Muscle of arm (tissue), 12 donors: ENCODE measurements around the gene ITGA5. TPM values are rescaled to one million over a fixed set of nuclear protein-coding genes. Genes with fewer than 3 reads are reported as not detected.
"Not testable (repeated sequence)": the region's sequence is repeated elsewhere in the genome, so short reads cannot be mapped to it uniquely, and the experiment has no call there.

Experiments used
- DNase-seq: peaks from one replicate; pipeline ENCODE4 v3.0.0-alpha.2; 2013
- polyA plus RNA-seq, 12 donors: library from polyadenylated mRNA; unstranded; fragments of 120-200 nt; gene quantifications; one replicate each; pipeline ENCODE4 v1.2.1, GENCODE V29; 2013; ENCODE audit not compliant: insufficient read length in 12 of 12

ITGA5 gene
- polyA plus RNA-seq, 12 donors = 94.6 to 117 (median 107) TPM; not detected in 1

DNA sequence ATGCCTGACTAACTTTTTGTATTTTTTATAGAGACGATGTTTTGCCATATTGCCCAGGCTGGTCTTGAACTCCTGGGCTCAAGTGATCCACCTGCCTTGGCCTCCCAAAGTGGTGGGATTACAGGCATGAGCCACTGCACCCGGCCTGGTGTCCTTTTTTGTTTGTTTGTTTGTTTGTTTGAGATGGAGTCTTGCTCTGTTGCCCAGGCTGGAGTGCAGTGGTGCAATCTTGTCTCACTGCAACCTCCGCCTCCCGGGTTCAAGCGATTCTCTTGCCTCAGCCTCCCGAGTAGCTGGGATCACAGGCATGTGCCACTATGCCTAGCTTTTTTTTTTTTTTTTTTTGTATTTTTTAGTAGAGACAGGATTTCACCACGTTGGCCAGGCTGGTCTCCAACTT lies 64.8 kb downstream of the ITGA5 start:
- DNase-seq = not testable (repeated sequence)

DNA sequence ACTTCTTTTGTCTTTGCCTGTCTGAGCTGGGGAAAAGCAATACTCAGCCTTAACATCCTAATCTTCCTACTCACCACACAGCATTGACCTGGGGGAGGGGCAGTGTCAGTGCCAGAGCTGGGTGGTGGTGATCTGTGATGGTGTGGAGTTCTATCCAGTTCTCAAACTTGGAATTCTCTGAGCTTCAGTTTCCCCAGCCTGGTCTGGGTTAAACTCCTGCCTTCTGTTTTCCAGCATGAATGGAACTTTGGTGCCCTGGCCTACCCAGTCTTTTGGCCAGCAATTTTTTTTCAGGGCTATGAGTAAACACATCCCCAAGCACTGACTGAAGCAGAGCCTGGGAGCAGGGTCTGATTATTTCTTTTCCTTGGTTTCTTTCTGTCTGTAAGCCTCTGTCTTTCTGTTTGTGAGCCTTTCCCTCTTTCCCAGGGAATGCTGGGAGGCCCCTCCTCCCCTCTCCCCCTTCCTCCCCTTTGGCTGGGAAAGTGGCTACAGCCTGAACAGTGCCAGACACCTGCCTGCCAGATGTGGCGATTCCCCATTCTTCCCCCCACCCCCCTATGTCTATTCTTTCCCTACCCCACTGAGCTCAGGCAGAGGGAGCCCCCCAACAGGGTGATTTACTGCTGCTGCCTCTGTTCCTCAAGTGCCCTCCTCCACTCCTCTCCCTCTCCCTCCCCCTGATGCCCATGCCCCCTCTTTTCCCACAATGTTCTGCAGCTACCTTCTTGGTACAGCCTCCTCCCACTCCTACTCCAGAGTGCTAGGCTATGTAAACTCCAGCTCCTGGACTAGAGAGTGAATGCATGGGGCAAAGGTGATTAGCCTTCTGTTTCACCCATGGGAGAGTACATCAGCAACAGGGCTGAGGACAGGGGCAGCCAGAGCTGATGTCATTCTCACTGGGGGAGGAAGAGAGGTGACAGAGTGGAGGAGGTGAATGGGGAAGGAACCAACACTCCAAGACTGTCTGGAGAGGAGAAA lies 65.9 kb downstream of the ITGA5 start:
- no peak for DNase-seq

DNA sequence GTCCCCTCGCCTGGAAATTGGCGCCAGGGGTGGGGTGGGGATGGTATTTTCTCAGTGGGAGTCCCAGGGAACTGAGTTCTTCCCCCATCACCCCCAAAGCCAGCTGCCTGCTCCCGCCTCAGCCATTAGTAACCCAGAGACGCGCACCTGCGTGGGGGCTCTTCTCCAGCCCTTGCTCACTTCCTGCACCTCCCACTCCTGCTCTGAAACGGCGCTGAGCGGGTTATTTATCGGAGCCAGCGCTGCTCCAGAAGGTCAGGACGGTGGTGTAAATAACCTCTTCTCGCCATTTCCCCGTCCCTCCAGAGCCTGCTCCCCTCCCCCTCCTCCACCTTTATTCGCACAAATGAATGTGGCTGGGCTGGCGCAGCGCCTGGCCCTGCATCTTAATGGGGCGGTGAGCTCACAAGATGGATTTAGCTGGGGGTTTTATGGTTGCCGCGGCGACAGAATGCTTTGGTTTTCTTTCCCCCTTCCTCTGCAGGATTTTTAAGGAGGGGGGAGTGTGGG lies 67.0 kb downstream of the ITGA5 start:
- DNase-seq = no peak

DNA sequence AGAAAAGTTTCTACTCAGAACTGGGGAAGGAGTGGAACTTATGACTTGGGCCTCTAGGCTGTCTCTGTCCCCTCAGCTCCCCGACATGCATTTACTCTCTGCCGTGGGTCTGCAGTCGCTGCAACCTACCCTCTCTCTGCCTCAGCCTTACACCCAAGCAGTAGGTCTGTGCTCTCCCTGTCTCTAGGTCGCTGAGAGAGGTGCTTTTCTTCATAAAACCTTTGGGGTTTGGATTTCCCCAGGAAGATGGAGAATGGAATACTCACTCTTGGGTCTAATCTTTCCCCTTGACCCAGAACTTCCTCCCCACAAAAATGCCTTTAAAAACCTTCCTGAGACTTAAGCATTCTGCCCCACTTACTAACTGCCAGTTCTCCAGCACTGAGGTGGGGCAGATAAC lies 67.7 kb downstream of the ITGA5 start:
- no peak for DNase-seq

DNA sequence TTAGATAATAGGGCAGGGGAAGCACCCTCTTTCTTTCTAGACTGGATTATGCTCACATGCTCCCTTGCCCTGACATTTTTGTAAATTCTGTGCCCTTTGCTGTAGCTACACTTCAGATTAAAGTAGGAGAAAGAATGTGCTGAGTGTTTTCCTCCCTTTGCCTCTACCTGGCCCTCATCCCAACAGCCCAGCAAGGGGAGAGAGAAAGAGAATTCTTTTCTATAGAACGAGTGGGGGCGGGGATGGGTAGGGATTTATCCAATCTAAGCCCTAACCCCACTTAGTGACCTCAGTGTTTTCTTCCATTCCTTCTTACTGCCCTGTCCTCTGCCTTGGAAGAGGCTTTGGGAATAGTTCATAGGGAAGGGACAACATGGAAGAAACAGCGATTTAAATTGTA lies 68.3 kb downstream of the ITGA5 start:
- no peak for DNase-seq

- no peak for DNase-seq
Measured at GRCh38 chr12:54349679-54350078, 69.4 kb downstream of the ITGA5 start.

- no peak for DNase-seq
Measured at GRCh38 chr12:54349036-54349435, 70.0 kb downstream of the ITGA5 start.

Other genes with a start within 250 kb of the ITGA5 start
- 10 to 100 TPM in 11 of 12 donors, not detected in 1; 18.2 to 35.4 (median 22.1) TPM for gene SMUG1, start 230.3 kb downstream of the ITGA5 start, polyA plus RNA-seq
- gene CBX5, start 139.1 kb downstream of the ITGA5 start, polyA plus RNA-seq = 100 to 1,000 TPM in 2 of 12 donors, 10 to 100 TPM in 10; 57.6 to 108 (median 87.4) TPM
- 1,000 to 10,000 TPM in 11 of 12 donors, 100 to 1,000 TPM in 1; 297 to 2,464 (median 1,850) TPM for gene HNRNPA1, start 138.5 kb downstream of the ITGA5 start, polyA plus RNA-seq
- gene NFE2, start 118.3 kb downstream of the ITGA5 start, polyA plus RNA-seq = 1 to 10 TPM in 9 of 12 donors, under 1 TPM in 1, not detected in 2; 1.00 to 6.8 (median 1.5) TPM
- 100 to 1,000 TPM in 11 of 12 donors, not detected in 1; 123 to 235 (median 143) TPM for gene COPZ1, start 94.1 kb downstream of the ITGA5 start, polyA plus RNA-seq
- under 1 TPM in 7 of 12 donors, not detected in 5; 0.08 to 0.59 (median 0.20) TPM for gene GPR84, start 54.8 kb downstream of the ITGA5 start, polyA plus RNA-seq
- 10 to 100 TPM in 9 of 12 donors, 1 to 10 TPM in 2, not detected in 1; 6.6 to 50.4 (median 20.6) TPM for gene ZNF385A, start 34.5 kb downstream of the ITGA5 start, polyA plus RNA-seq
- under 1 TPM in 3 of 12 donors, not detected in 9; 0.13 to 0.80 (median 0.20) TPM for gene GTSF1, start 54.3 kb upstream of the ITGA5 start, polyA plus RNA-seq
- gene NCKAP1L, start 78.5 kb upstream of the ITGA5 start, polyA plus RNA-seq = 10 to 100 TPM in 1 of 12 donors, 1 to 10 TPM in 10, not detected in 1; 1.8 to 18.6 (median 4.8) TPM
- gene PDE1B, start 130.3 kb upstream of the ITGA5 start, polyA plus RNA-seq = 1 to 10 TPM in 11 of 12 donors, not detected in 1; 2.3 to 9.7 (median 3.7) TPM
- gene PPP1R1A, start 169.4 kb upstream of the ITGA5 start, polyA plus RNA-seq = 10 to 100 TPM in 11 of 12 donors, not detected in 1; 28.2 to 62.3 (median 42.0) TPM
- not detected for gene LACRT, start 215.6 kb upstream of the ITGA5 start, polyA plus RNA-seq
- gene DCD, start 229.1 kb upstream of the ITGA5 start, polyA plus RNA-seq = not detected